A549 (cell line): ENCODE data around the gene KHNYN. TPM values are rescaled to one million over a fixed set of nuclear protein-coding genes. Genes with fewer than 3 reads are reported as not detected.

ENCODE experiments used
- ATAC-seq, 2 experiments: fragments of 200-7000 bp in 1 of 2; fragments of >200 bp in 1 of 2; cut with Nextera tagmentation in 1 of 2; cut with Tn5 transposase in 1 of 2; 3 replicates each; pipeline versions ENCODE4 v1.8.0 to v1.9.1; 2018 to 2020; ENCODE audit warnings: mild to moderate bottlenecking in 1 of 2, moderate library complexity in 1 of 2
- CTCF ChIA-PET: fragments of 300-600 bp; sonication (Branson Sonifier 250); formaldehyde crosslinking; extraction: SDS; loops from one replicate; lab custom pipeline; 2021; ENCODE audit warnings: antibody characterized with exemption, inconsistent platforms; lab: Yijun Ruan, JAX
- POLR2A ChIA-PET: fragments of 350-600 bp; formaldehyde crosslinking; extraction: SDS; loops from one replicate; lab custom pipeline; 2021; ENCODE audit warnings: antibody characterized with exemption, inconsistent platforms; lab: Yijun Ruan, JAX
- DNase-seq, 2 experiments: peaks; one replicate each; pipeline versions ENCODE4 v3.0.0 to v3.0.0-alpha.2; 2011 to 2016; ENCODE audit warnings: low read depth in 1 of 2, low spot score in 1 of 2
- FAIRE-seq: peaks from 2 replicates; lab custom pipeline; 2011; peaks lifted over from hg19 to GRCh38; lab: Jason Lieb, UNC
- H3K27ac ChIP-seq, 2 experiments: fragments of >200 bp; sonication (Bioruptor Twin); formaldehyde crosslinking; 3 replicates each; pipeline ENCODE4 v1.5.1; 2016 to 2017
- H3K4me1 ChIP-seq: fragments of >200 bp; sonication (Bioruptor Twin); formaldehyde crosslinking; 3 replicates; pipeline ENCODE4 v1.6.1; 2016
- H3K4me2 ChIP-seq: fragments of >200 bp; sonication (Bioruptor Twin); formaldehyde crosslinking; 3 replicates; pipeline ENCODE4 v1.6.1; 2016
- H3K4me3 ChIP-seq: fragments of >200 bp; sonication (Bioruptor Twin); formaldehyde crosslinking; 3 replicates; pipeline ENCODE4 v1.5.1; 2016
- H3K9me3 ChIP-seq: fragments of >200 bp; sonication (Bioruptor Twin); formaldehyde crosslinking; 3 replicates; pipeline ENCODE4 v1.6.1; 2016
- BHLHE40 ChIP-seq: IDR thresholded peaks from 2 replicates; pipeline ENCODE4 v1.6.1; 2012; ENCODE audit warnings: low read depth, low read length, inconsistent platforms
- CBX8 ChIP-seq: fragments of 200-600 bp; sonication (generic); IDR thresholded peaks from 2 replicates; pipeline ENCODE4 v1.6.1; 2016
- CHD4 ChIP-seq: fragments of 200-600 bp; sonication (generic); IDR thresholded peaks from 2 replicates; pipeline ENCODE4 v1.6.1; 2016; ENCODE audit warnings: antibody characterized with exemption, mild to moderate bottlenecking, borderline replicate concordance
- EHMT2 ChIP-seq: fragments of 200-600 bp; sonication (generic); IDR thresholded peaks from 2 replicates; pipeline ENCODE4 v1.6.1; 2016; ENCODE audit warnings: antibody characterized with exemption, low read depth, mild to moderate bottlenecking, moderate library complexity
- FOSL2 ChIP-seq, 2 experiments: fragments of 450-650 bp in 1 of 2; fragments of >200 bp in 1 of 2; sonication (Bioruptor Twin) in 1 of 2; formaldehyde crosslinking; IDR thresholded peaks; 2 replicates each; pipeline versions ENCODE4 v1.5.0 to v1.6.1; 2016 to 2020; ENCODE audit warnings: mild to moderate bottlenecking in 1 of 2, moderate library complexity in 1 of 2
- HEYL ChIP-seq: fragments of 250-450 bp; sonication (Bioruptor Pico); IDR thresholded peaks from 2 replicates; pipeline ENCODE4 v1.8.0; 2021; ENCODE audit warnings: mild to moderate bottlenecking, moderate library complexity
- HMGXB4 ChIP-seq: fragments of 250-450 bp; sonication (Bioruptor Pico); IDR thresholded peaks from 2 replicates; pipeline ENCODE4 v1.5.0; 2021; ENCODE audit warnings: mild to moderate bottlenecking, moderate library complexity, borderline replicate concordance
- JUN ChIP-seq, 2 experiments: fragments of >200 bp; sonication (Bioruptor Twin); formaldehyde crosslinking; IDR thresholded peaks; 2 replicates in 1 of 2; 3 replicates in 1 of 2; pipeline ENCODE4 v1.6.1; 2016 to 2017
- NFE2L2 ChIP-seq: fragments of 150-350 bp; conservative IDR thresholded peaks from 2 replicates; pipeline ENCODE4 v1.6.1; 2014; ENCODE audit warnings: low read length
- NPAS2 ChIP-seq: fragments of 250-450 bp; sonication (Bioruptor Pico); IDR thresholded peaks from 2 replicates; pipeline ENCODE4 v1.8.0; 2022; ENCODE audit warnings: mild to moderate bottlenecking, moderate library complexity, borderline replicate concordance
- NR3C1 ChIP-seq: fragments of >200 bp; sonication (Bioruptor Twin); formaldehyde crosslinking; IDR thresholded peaks from 3 replicates; pipeline ENCODE4 v1.6.1; 2017
- PHF8 ChIP-seq: fragments of 200-600 bp; sonication (generic); IDR thresholded peaks from 2 replicates; pipeline ENCODE4 v1.6.1; 2016; ENCODE audit warnings: low read depth, mild to moderate bottlenecking, antibody characterized with exemption, moderate library complexity, borderline replicate concordance
- POLR2A ChIP-seq: IDR thresholded peaks from 2 replicates; pipeline ENCODE4 v1.6.1; 2012; ENCODE audit warnings: mild to moderate bottlenecking, low read length
- POLR2AphosphoS2 ChIP-seq: conservative IDR thresholded peaks from 2 replicates; pipeline ENCODE4 v1.6.1; 2012; ENCODE audit warnings: low read length, improper control_type of control experiment, inconsistent platforms
- RAD21 ChIP-seq, 2 experiments: fragments of >200 bp in 1 of 2; sonication (Bioruptor Twin) in 1 of 2; formaldehyde crosslinking in 1 of 2; IDR thresholded peaks in 1 of 2; conservative IDR thresholded peaks in 1 of 2; 2 replicates in 1 of 2; 3 replicates in 1 of 2; pipeline ENCODE4 v1.6.1; 2012 to 2018; ENCODE audit warnings: inconsistent platforms in 1 of 2
- REST ChIP-seq: fragments of 200-600 bp; sonication (generic); IDR thresholded peaks from 2 replicates; pipeline ENCODE4 v1.6.1; 2016; ENCODE audit warnings: antibody characterized with exemption, mild to moderate bottlenecking, moderate library complexity
- SREBF2 ChIP-seq: fragments of 450-650 bp; IDR thresholded peaks from 2 replicates; pipeline ENCODE4 v1.6.1; 2014; ENCODE audit warnings: mild to moderate bottlenecking, moderate library complexity
- WGBS: methylation state at CpG from one replicate; pipeline ENCODE4 v1.1.6; 2017; ENCODE audit errors: missing lambda C conversion rate; 5-methylcytosine and 5-hydroxymethylcytosine counted together
- polyA plus RNA-seq, 4 experiments: library from polyadenylated mRNA; depleted of rRNA in 3 of 4; stranded (reverse); fragments of >200 nt; fragmentation: RNase III in 1 of 4; extraction: RNeasy Plus Mini Kit Qiagen cat#74134 plus additional on column Dnase treatment in 1 of 4; gene quantifications; 2 replicates in 3 of 4; 3 replicates in 1 of 4; pipeline ENCODE4 v1.2.3, GENCODE V29; 2011 to 2017

The KHNYN gene
- polyA plus RNA-seq, 2 of the 4 experiments (the other 2 are of a cell fraction): 19.0 to 26.4 TPM

GRCh38 chr14:24398293-24398652, 31.5 kb upstream of the KHNYN start:
- POLR2A ChIA-PET: interaction anchor here (1.1 kb wide), 1 partner anchor 31 kb away, joined by 8 read pairs; the partner anchor contains the start of genes CBLN3 and KHNYN
- H3K9me3 ChIP-seq: no peaks in the 10 kb centered on the region
- no peak for ATAC-seq
- H3K4me1 ChIP-seq: peaks cover 13% of the 10 kb centered on the region; the same call in 1 of the 3 replicates
- FAIRE-seq: no peak
- CTCF ChIA-PET: interaction anchor here (4.3 kb wide), 1 partner anchor 33 kb away, joined by 16 read pairs; no protein-coding TSS in a partner anchor
- peak overlapping the region; percentile 99 for H3K4me2 ChIP-seq
- no peak for DNase-seq
- 89% methylated on average over 7 of the region's 7 CpGs for WGBS
- no peak overlapping the region; the same call in 2 of the 3 replicates for H3K4me3 ChIP-seq
- peak overlapping the region; percentile 74 to 85; a peak in 4 of 6 replicates for H3K27ac ChIP-seq
- TF ChIP-seq POLR2A: no peak
- no peak for TF ChIP-seq POLR2AphosphoS2
- TF ChIP-seq NFE2L2: no peak
- TF ChIP-seq CHD4: no peak
- no peak for TF ChIP-seq SREBF2
- no peak for TF ChIP-seq BHLHE40
- no peak for TF ChIP-seq FOSL2 (IDR thresholded peaks at IDR 0.05)
- TF ChIP-seq FOSL2 (CRISPR knock-in tag; IDR thresholded peaks at IDR 0.05): no peak
- TF ChIP-seq EHMT2: no peak
- no peak for TF ChIP-seq CBX8
- no peak for TF ChIP-seq NPAS2 (CRISPR knock-in tag)
- no peak for TF ChIP-seq JUN (IDR thresholded peaks at IDR 0.05)
- no peak for TF ChIP-seq HEYL

- peak within 1 kb of the TSS; percentile 74 to 85 for H3K27ac ChIP-seq
- H3K9me3 ChIP-seq: no peaks in the 10 kb centered on the region
- H3K4me1 ChIP-seq: peaks cover 16% of the 10 kb centered on the region; the same call in 1 of the 3 replicates
- ATAC-seq: peak; percentile 44 to 80; a peak in 4 of 6 replicates
- H3K4me3 ChIP-seq: peak within 1 kb of the TSS; percentile 65
- CTCF ChIA-PET: interaction anchor here (1.2 to 4.3 kb wide), 2 partner anchors 32 to 66 kb away, joined by 3 to 16 read pairs; no protein-coding TSS in a partner anchor
- TF ChIP-seq RAD21 (conservative IDR thresholded peaks at IDR 0.05 in 1 of 2, IDR thresholded peaks at IDR 0.05 in 1 of 2) (no peak), HMGXB4 (CRISPR knock-in tag) (no peak), REST (no peak), NR3C1 (no peak), NFE2L2 (no peak), PHF8 (no peak)
- TF ChIP-seq, all 56 proteins: peak for 0
- peak within 1 kb of the TSS; percentile 99 for H3K4me2 ChIP-seq
- DNase-seq (no peak), FAIRE-seq (no peak)
- POLR2A ChIA-PET: interaction anchor here (1.1 kb wide), 1 partner anchor 31 kb away, joined by 8 read pairs; the partner anchor contains the start of genes CBLN3 and KHNYN
- 42% methylated on average over 16 of the region's 57 CpGs for WGBS
These were observed 30.9 kb upstream of the KHNYN start, which contains the start of gene NYNRIN for GRCh38 chr14:24398653-24399446. TSS of gene NYNRIN (plus strand) at chr14:24399003. CDS start at chr14:24399247, 244 bp downstream.
